WTC11 (cell line): ENCODE results near the gene SERPINA4.

Source experiments
- CTCF ChIP-seq: fragments of 200-600 bp; IDR thresholded peaks from 2 replicates; pipeline ENCODE4 v1.8.0; 2022; ENCODE audit warnings: antibody characterized with exemption
- MAX ChIP-seq: sonication (generic); formaldehyde crosslinking; IDR thresholded peaks from 2 replicates; pipeline ENCODE4 v1.8.0; 2022; ENCODE audit warnings: mild to moderate bottlenecking, missing genetic modification reagents
- MXD4 ChIP-seq: fragments of 250-450 bp; sonication (Bioruptor Pico); IDR thresholded peaks from 2 replicates; pipeline ENCODE4 v1.8.0; 2021; ENCODE audit warnings: mild to moderate bottlenecking, moderate library complexity, borderline replicate concordance
- ZNF219 ChIP-seq: sonication (generic); formaldehyde crosslinking; IDR thresholded peaks from 2 replicates; pipeline ENCODE4 v1.8.0; 2023; ENCODE audit warnings: missing genetic modification reagents, mild to moderate bottlenecking, borderline replicate concordance
- TF ChIP-seq, protein P1 (sequence below): sonication (generic); formaldehyde crosslinking; IDR thresholded peaks from 2 replicates; pipeline ENCODE4 v1.8.1; 2022; ENCODE audit warnings: low read depth, missing genetic modification reagents, borderline replicate concordance
- TF ChIP-seq, protein P2 (sequence below): sonication (generic); formaldehyde crosslinking; IDR thresholded peaks from 2 replicates; pipeline ENCODE4 v1.8.1; 2023; ENCODE audit warnings: mild to moderate bottlenecking, missing genetic modification reagents, moderate library complexity

- TF ChIP-seq CTCF, result no peak
- TF ChIP-seq, protein P1, sequence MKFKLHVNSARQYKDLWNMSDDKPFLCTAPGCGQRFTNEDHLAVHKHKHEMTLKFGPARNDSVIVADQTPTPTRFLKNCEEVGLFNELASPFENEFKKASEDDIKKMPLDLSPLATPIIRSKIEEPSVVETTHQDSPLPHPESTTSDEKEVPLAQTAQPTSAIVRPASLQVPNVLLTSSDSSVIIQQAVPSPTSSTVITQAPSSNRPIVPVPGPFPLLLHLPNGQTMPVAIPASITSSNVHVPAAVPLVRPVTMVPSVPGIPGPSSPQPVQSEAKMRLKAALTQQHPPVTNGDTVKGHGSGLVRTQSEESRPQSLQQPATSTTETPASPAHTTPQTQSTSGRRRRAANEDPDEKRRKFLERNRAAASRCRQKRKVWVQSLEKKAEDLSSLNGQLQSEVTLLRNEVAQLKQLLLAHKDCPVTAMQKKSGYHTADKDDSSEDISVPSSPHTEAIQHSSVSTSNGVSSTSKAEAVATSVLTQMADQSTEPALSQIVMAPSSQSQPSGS (CRISPR knock-in tag), result no peak
- TF ChIP-seq MAX, result no peak
- TF ChIP-seq ZNF219 (CRISPR knock-in tag), result no peak
- TF ChIP-seq MXD4 (CRISPR knock-in tag), result no peak
- TF ChIP-seq, protein P2, sequence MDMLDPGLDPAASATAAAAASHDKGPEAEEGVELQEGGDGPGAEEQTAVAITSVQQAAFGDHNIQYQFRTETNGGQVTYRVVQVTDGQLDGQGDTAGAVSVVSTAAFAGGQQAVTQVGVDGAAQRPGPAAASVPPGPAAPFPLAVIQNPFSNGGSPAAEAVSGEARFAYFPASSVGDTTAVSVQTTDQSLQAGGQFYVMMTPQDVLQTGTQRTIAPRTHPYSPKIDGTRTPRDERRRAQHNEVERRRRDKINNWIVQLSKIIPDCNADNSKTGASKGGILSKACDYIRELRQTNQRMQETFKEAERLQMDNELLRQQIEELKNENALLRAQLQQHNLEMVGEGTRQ (CRISPR knock-in tag), result no peak
Observed at GRCh38 chr14:94614802-94615201, 53.6 kb downstream of the SERPINA4 start.
